ENCODE data around the gene PPP1R12B.
"Not testable (repeated sequence)": the region's sequence is repeated elsewhere in the genome, so short reads cannot be mapped to it uniquely, and the experiment has no call there.

Gene PPP1R12B

DNA sequence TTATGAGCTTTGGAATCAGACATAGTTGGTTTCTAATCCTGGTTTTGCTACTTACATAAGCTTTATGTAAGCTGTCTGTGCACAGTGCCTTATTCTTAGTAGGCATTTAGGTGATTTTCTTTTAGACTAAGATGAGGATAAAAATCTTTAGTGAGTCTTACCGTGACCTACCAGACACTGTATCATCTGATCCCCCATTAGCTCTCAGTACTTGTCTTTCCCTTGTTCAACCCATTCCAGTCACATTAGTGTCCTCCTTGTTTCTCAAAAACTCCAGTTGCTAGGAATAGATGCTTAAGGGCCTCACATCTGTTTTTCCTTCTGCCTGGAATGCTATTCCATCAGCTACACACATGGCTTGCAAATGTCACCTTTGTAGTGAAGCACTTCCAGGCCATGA lies 18.8 kb downstream of the PPP1R12B start:
- Histone ChIP-seq H3K27ac (ENCODE audit: low read length) (no peak overlapping the region), H3K79me2 (ENCODE audit: insufficient read depth, low read length) (peaks cover 14% of the 10 kb centered on the region), H3K36me3 (ENCODE audit: insufficient read depth, low read length) (no peaks in the 10 kb centered on the region), H3K9me3 (ENCODE audit: insufficient read depth, low read length, severe bottlenecking) (no peaks in the 10 kb centered on the region), H3K4me1 (ENCODE audit: insufficient read depth, low read length) (no peaks in the 10 kb centered on the region), H3K4me3 (ENCODE audit: low read depth in 1 of 2, low read length in 2 of 2) (no peak overlapping the region), H3K4me2 (ENCODE audit: insufficient read depth, low read length) (no peak overlapping the region), H2AFZ (ENCODE audit: low read depth, low read length) (no peak overlapping the region), H4K20me1 (ENCODE audit: insufficient read depth, low read length) (no peaks in the 10 kb centered on the region; the same call in 1 of the 2 replicates), H3K9ac (ENCODE audit: low read depth, low read length) (no peak overlapping the region), H3K27me3 (ENCODE audit: insufficient read depth, low read length, poor library complexity) (no peaks in the 10 kb centered on the region)
- no peak for ATAC-seq (ENCODE audit: insufficient read depth, low read depth)
- TF ChIP-seq CTCF (IDR thresholded peaks at IDR 0.05; ENCODE audit: borderline replicate concordance, extremely low read depth, low read length, poor library complexity, severe bottlenecking) (no peak), EZH2 (IDR thresholded peaks at IDR 0.05; ENCODE audit: borderline replicate concordance, low read depth, low read length, severe bottlenecking) (no peak)
- no peak for DNase-seq

GRCh38 chr1:202370906-202371305 lies 22.4 kb downstream of the PPP1R12B start:
- not testable (repeated sequence) for H3K4me3 ChIP-seq (ENCODE audit: low read depth in 1 of 2, low read length in 2 of 2); H3K4me1 ChIP-seq (ENCODE audit: insufficient read depth, low read length); H3K9ac ChIP-seq (ENCODE audit: low read depth, low read length); H3K9me3 ChIP-seq (ENCODE audit: insufficient read depth, low read length, severe bottlenecking); H3K36me3 ChIP-seq (ENCODE audit: insufficient read depth, low read length); H3K27ac ChIP-seq (ENCODE audit: low read length); DNase-seq; H4K20me1 ChIP-seq (ENCODE audit: insufficient read depth, low read length); H3K27me3 ChIP-seq (ENCODE audit: insufficient read depth, low read length, poor library complexity); H3K79me2 ChIP-seq (ENCODE audit: insufficient read depth, low read length); H2AFZ ChIP-seq (ENCODE audit: low read depth, low read length); ATAC-seq (ENCODE audit: insufficient read depth, low read depth); H3K4me2 ChIP-seq (ENCODE audit: insufficient read depth, low read length)

DNA sequence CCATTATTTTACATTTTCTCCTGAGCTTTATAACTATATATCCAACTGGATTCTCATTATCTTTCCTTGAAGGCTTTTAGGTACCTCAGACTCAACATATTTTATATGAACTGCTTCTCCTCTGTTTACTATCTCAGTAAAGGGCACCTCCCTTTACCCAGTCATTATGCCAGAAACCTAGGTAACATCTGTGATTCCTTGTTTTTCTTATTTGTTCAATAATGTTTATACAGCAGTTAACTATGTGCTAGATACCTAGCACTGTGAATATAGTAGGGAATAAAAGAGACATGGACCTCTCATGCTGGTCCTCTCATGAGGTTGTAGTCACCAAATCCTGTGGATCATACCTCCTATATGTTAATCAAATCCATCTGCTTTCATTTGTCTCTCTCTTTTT lies 25.6 kb downstream of the PPP1R12B start:
- Histone ChIP-seq H3K4me1 (ENCODE audit: insufficient read depth, low read length) (no peaks in the 10 kb centered on the region), H3K27me3 (ENCODE audit: insufficient read depth, low read length, poor library complexity) (no peaks in the 10 kb centered on the region), H2AFZ (ENCODE audit: low read depth, low read length) (no peak overlapping the region), H3K79me2 (ENCODE audit: insufficient read depth, low read length) (no peaks in the 10 kb centered on the region; the same call in 1 of the 2 replicates), H3K9ac (ENCODE audit: low read depth, low read length) (no peak overlapping the region), H3K36me3 (ENCODE audit: insufficient read depth, low read length) (no peaks in the 10 kb centered on the region), H3K4me2 (ENCODE audit: insufficient read depth, low read length) (no peak overlapping the region), H4K20me1 (ENCODE audit: insufficient read depth, low read length) (no peaks in the 10 kb centered on the region; the same call in 1 of the 2 replicates), H3K9me3 (ENCODE audit: insufficient read depth, low read length, severe bottlenecking) (no peaks in the 10 kb centered on the region), H3K27ac (ENCODE audit: low read length) (no peak overlapping the region), H3K4me3 (ENCODE audit: low read depth in 1 of 2, low read length in 2 of 2) (no peak overlapping the region)
- ATAC-seq (ENCODE audit: insufficient read depth, low read depth) (no peak), DNase-seq (no peak)
- TF ChIP-seq CTCF (IDR thresholded peaks at IDR 0.05; ENCODE audit: borderline replicate concordance, extremely low read depth, low read length, poor library complexity, severe bottlenecking): no peak
- no peak for TF ChIP-seq EZH2 (IDR thresholded peaks at IDR 0.05; ENCODE audit: borderline replicate concordance, low read depth, low read length, severe bottlenecking)

DNA sequence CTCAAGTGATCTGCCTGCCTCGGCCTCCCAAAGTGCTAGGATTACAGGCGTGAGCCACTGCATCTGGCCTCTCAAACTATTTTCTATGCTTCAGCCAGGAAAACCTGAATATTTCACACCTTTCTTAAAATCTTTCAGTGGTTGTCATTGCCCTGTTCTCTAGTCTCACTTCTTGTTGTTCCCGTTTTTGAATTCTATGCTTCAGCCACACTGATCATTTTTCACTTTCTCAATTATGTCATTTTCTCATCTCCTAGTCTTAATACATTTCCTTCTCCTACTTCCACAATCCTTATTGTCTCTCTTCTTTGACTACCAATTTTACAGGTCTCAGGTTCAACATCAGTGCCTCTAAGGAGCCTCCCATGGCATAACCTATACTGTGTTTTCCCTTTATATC lies 26.7 kb downstream of the PPP1R12B start:
- H3K9me3 ChIP-seq (ENCODE audit: insufficient read depth, low read length, severe bottlenecking); H2AFZ ChIP-seq (ENCODE audit: low read depth, low read length); H3K4me2 ChIP-seq (ENCODE audit: insufficient read depth, low read length); H3K27me3 ChIP-seq (ENCODE audit: insufficient read depth, low read length, poor library complexity); H3K4me3 ChIP-seq (ENCODE audit: low read depth in 1 of 2, low read length in 2 of 2); H3K4me1 ChIP-seq (ENCODE audit: insufficient read depth, low read length); H3K27ac ChIP-seq (ENCODE audit: low read length); DNase-seq; H3K36me3 ChIP-seq (ENCODE audit: insufficient read depth, low read length); H3K9ac ChIP-seq (ENCODE audit: low read depth, low read length); H4K20me1 ChIP-seq (ENCODE audit: insufficient read depth, low read length); ATAC-seq (ENCODE audit: insufficient read depth, low read depth); H3K79me2 ChIP-seq (ENCODE audit: insufficient read depth, low read length): not testable (repeated sequence)
